K562 (cell line): ENCODE measurements around the gene MAP1S. TPM values are rescaled to one million over a fixed set of nuclear protein-coding genes. Genes with fewer than 3 reads are reported as not detected.

Experiments
- CBX5 ChIP-seq: IDR thresholded peaks from 2 replicates; pipeline ENCODE4 v1.6.1; 2014; ENCODE audit warnings: low read depth, borderline replicate concordance
- CXXC5 ChIP-seq: fragments of 250-450 bp; sonication (Bioruptor Pico); IDR thresholded peaks from 2 replicates; pipeline ENCODE4 v1.8.0; 2022; ENCODE audit warnings: inconsistent platforms, mild to moderate bottlenecking, moderate library complexity
- DACH1 ChIP-seq: fragments of 450-650 bp; IDR thresholded peaks from 2 replicates; pipeline ENCODE4 v1.6.1; 2018; ENCODE audit not compliant: partially characterized antibody
- E2F6 ChIP-seq, 2 experiments: IDR thresholded peaks; 2 replicates each; pipeline ENCODE4 v1.6.1; 2011; ENCODE audit warnings: borderline replicate concordance in 1 of 2, control low read depth in 1 of 2, low read depth in 1 of 2, low read length in 1 of 2, mild to moderate bottlenecking in 1 of 2, mixed read lengths in 1 of 2, moderate library complexity in 1 of 2; ENCODE audit not compliant: insufficient read depth in 1 of 2, insufficient read length in 1 of 2, poor library complexity in 1 of 2, severe bottlenecking in 1 of 2; ENCODE audit errors: extremely low read depth in 1 of 2
- ELF1 ChIP-seq: fragments of 200-800 bp; sonication (Bioruptor generic); IDR thresholded peaks from 2 replicates; pipeline ENCODE4 v1.6.1; 2016; ENCODE audit warnings: missing genetic modification characterization, missing compliant biosample characterization
- ETS1 ChIP-seq: conservative IDR thresholded peaks from 2 replicates; pipeline ENCODE4 v1.6.1; 2011; ENCODE audit warnings: low read depth, mild to moderate bottlenecking, low read length; ENCODE audit not compliant: control insufficient read depth
- GABPB1 ChIP-seq: sonication (generic); formaldehyde crosslinking; IDR thresholded peaks from 2 replicates; pipeline ENCODE4 v1.8.0; 2022; ENCODE audit warnings: mild to moderate bottlenecking, missing genetic modification reagents
- HMGN3 ChIP-seq: IDR thresholded peaks from 2 replicates; pipeline ENCODE4 v1.6.1; 2011; ENCODE audit warnings: borderline replicate concordance, low read depth, mild to moderate bottlenecking, mixed read lengths, low read length; ENCODE audit not compliant: insufficient read length; ENCODE audit errors: extremely low read depth
- JUN ChIP-seq, 2 experiments: sonication (generic) in 1 of 2; formaldehyde crosslinking in 1 of 2; IDR thresholded peaks; 2 replicates each; pipeline versions ENCODE4 v1.6.1 to v1.8.0; 2012 to 2022; ENCODE audit warnings: borderline replicate concordance in 2 of 2, mild to moderate bottlenecking in 2 of 2, improper control_type of control experiment in 1 of 2, low read depth in 1 of 2, low read length in 1 of 2, missing genetic modification reagents in 1 of 2
- KDM1A ChIP-seq, 2 experiments: fragments of 450-650 bp; IDR thresholded peaks; 2 replicates each; pipeline ENCODE4 v1.6.1; 2016; ENCODE audit warnings: mild to moderate bottlenecking in 2 of 2
- MAX ChIP-seq: sonication (generic); formaldehyde crosslinking; IDR thresholded peaks from 2 replicates; pipeline ENCODE4 v1.9.0; 2022; ENCODE audit warnings: mild to moderate bottlenecking, missing genetic modification reagents
- MAZ ChIP-seq, 2 experiments: fragments of 450-650 bp in 1 of 2; sonication (generic) in 1 of 2; formaldehyde crosslinking; IDR thresholded peaks in 1 of 2; conservative IDR thresholded peaks in 1 of 2; 2 replicates each; pipeline versions ENCODE4 v1.4.0 to v1.5.0; 2020; ENCODE audit warnings: mild to moderate bottlenecking in 1 of 2, missing genetic modification reagents in 1 of 2
- MEF2A ChIP-seq: IDR thresholded peaks from 2 replicates; pipeline ENCODE4 v1.6.1; 2011; ENCODE audit warnings: low read depth, mild to moderate bottlenecking, low read length, moderate library complexity; ENCODE audit not compliant: control insufficient read depth
- NCOR1 ChIP-seq: fragments of 450-650 bp; IDR thresholded peaks from 2 replicates; pipeline ENCODE4 v1.6.1; 2016; ENCODE audit warnings: mild to moderate bottlenecking, moderate library complexity
- NR2C2 ChIP-seq, 2 experiments: fragments of 200-800 bp in 1 of 2; sonication (Bioruptor generic) in 1 of 2; sonication (generic) in 1 of 2; formaldehyde crosslinking in 1 of 2; IDR thresholded peaks; 2 replicates each; pipeline versions ENCODE4 v1.6.1 to v1.8.0; 2016 to 2022; ENCODE audit warnings: mild to moderate bottlenecking in 1 of 2, missing compliant biosample characterization in 1 of 2, missing genetic modification characterization in 1 of 2, missing genetic modification reagents in 1 of 2
- NRF1 ChIP-seq, 2 experiments: fragments of 450-650 bp; IDR thresholded peaks in 1 of 2; conservative IDR thresholded peaks in 1 of 2; 2 replicates each; pipeline ENCODE4 v1.6.1; 2014; ENCODE audit warnings: mild to moderate bottlenecking in 2 of 2
- PHTF2 ChIP-seq: fragments of 250-450 bp; sonication (Bioruptor Pico); IDR thresholded peaks from 2 replicates; pipeline ENCODE4 v1.5.0; 2021; ENCODE audit warnings: mild to moderate bottlenecking
- POLR2AphosphoS5 ChIP-seq: IDR thresholded peaks from 2 replicates; pipeline ENCODE4 v1.6.1; 2011; ENCODE audit warnings: mild to moderate bottlenecking, low read depth, low read length, moderate library complexity; ENCODE audit not compliant: control insufficient read depth, insufficient read depth
- RHOXF2B ChIP-seq: fragments of 250-450 bp; sonication (Bioruptor Pico); conservative IDR thresholded peaks from 2 replicates; pipeline ENCODE4 v1.5.1; 2021
- TCF3 ChIP-seq: sonication (generic); formaldehyde crosslinking; IDR thresholded peaks from 2 replicates; pipeline ENCODE4 v1.4.0; 2020; ENCODE audit warnings: mild to moderate bottlenecking, missing genetic modification reagents
- ZNF280B ChIP-seq: fragments of 250-450 bp; sonication (Bioruptor Pico); IDR thresholded peaks from 2 replicates; pipeline ENCODE4 v1.5.1; 2021; ENCODE audit warnings: mild to moderate bottlenecking
- ZNF408 ChIP-seq: fragments of 250-450 bp; sonication (Bioruptor Pico); IDR thresholded peaks from 2 replicates; pipeline ENCODE4 v1.4.0; 2020; ENCODE audit warnings: low read depth, mild to moderate bottlenecking, moderate library complexity
- ZNF444 ChIP-seq: fragments of 250-450 bp; sonication (Bioruptor Pico); IDR thresholded peaks from 2 replicates; pipeline ENCODE4 v1.4.0; 2020; ENCODE audit warnings: mild to moderate bottlenecking, moderate library complexity
- polyA plus RNA-seq, 8 experiments: library from polyadenylated mRNA; depleted of rRNA in 4 of 8; stranded (reverse) in 5 of 8; unstranded in 3 of 8; fragments of >200 nt; fragmentation: Nextera tagmentation in 2 of 8; fragmentation: Illumina TruSeq in 1 of 8; extraction: Ambion mirVana in 2 of 8; extraction: Trizol in 1 of 8; gene quantifications; 2 replicates each; pipeline versions ENCODE4 v1.2.1 to v1.2.3, GENCODE V29; 2011 to 2014; ENCODE audit warnings: inconsistent platforms in 1 of 8, missing spikeins in 1 of 8
- total RNA-seq, 7 experiments: library from RNA; depleted of rRNA in 6 of 7; stranded (reverse); fragments of >200 nt in 6 of 7; fragmentation: Illumina TruSeq in 2 of 7; extraction: Trizol in 2 of 7; gene quantifications; 2 replicates each; pipeline versions ENCODE4 v1.2.1 to v1.2.3, GENCODE V29; 2011 to 2021; ENCODE audit warnings: low replicate concordance in 1 of 7

The MAP1S gene
- total and polyA plus RNA-seq, 9 of the 15 experiments (the other 6 are each of a cell fraction or from before 2014, with no cell fraction given): 2.0 to 81.0 (median 9.5) TPM

- TF ChIP-seq ZNF408 (CRISPR knock-in tag) (no peak), NR2C2 (CRISPR knock-in tag; IDR thresholded peaks at IDR 0.05) (0 out of 2 replicates have a peak, but pooled peaks have one; percentile 26), NR2C2 (tag; IDR thresholded peaks at IDR 0.05) (peak; percentile 87), RHOXF2B (CRISPR knock-in tag) (no peak), HMGN3 (peak; percentile 48), GABPB1 (CRISPR knock-in tag) (peak; percentile 66; the same call in 1 of the 2 replicates), PHTF2 (CRISPR knock-in tag) (no peak), TCF3 (CRISPR knock-in tag) (0 out of 2 replicates have a peak, but pooled peaks have one; percentile 25), MAZ (CRISPR knock-in tag; conservative IDR thresholded peaks at IDR 0.05 in 1 of 2, IDR thresholded peaks at IDR 0.05 in 1 of 2) (peak in 1 of 2 experiments; percentile 65; a peak in 3 of 4 replicates), E2F6 (IDR thresholded peaks at IDR 0.05; ENCODE audit: borderline replicate concordance in 1 of 2, extremely low read depth in 1 of 2, insufficient read depth in 1 of 2, insufficient read length in 1 of 2, low read depth in 1 of 2, low read length in 1 of 2, poor library complexity in 1 of 2, severe bottlenecking in 1 of 2) (peak; percentile 40 to 66), JUN (IDR thresholded peaks at IDR 0.05; ENCODE audit: borderline replicate concordance, low read depth, low read length) (0 out of 2 replicates have a peak, but pooled peaks have one; percentile 10), JUN (CRISPR knock-in tag; IDR thresholded peaks at IDR 0.05; ENCODE audit: borderline replicate concordance) (no peak), ZNF444 (no peak), ELF1 (tag) (peak; percentile 68), MAX (peak; percentile 66), CBX5 (no peak), ETS1 (peak; percentile 52; the same call in 1 of the 2 replicates), ZNF280B (CRISPR knock-in tag) (no peak), KDM1A (IDR thresholded peaks at IDR 0.05) (peak in 1 of 2 experiments; percentile 54; a peak in 2 of 4 replicates), NCOR1 (peak; percentile 84), NRF1 (conservative IDR thresholded peaks at IDR 0.05 in 1 of 2, IDR thresholded peaks at IDR 0.05 in 1 of 2) (peak; percentile 81 to 82), POLR2AphosphoS5 (0 out of 2 replicates have a peak, but pooled peaks have one; percentile 22), MEF2A (peak; percentile 98), DACH1 (no peak), CXXC5 (CRISPR knock-in tag) (peak; percentile 51)
Observed at GRCh38 chr19:17680230-17680722, 39.0 kb upstream of the MAP1S start (continued).
